Ectodermal cell (in vitro differentiated cells): Measurements from ENCODE around the gene SUSD2.
"Not testable (repeated sequence)": the region's sequence is repeated elsewhere in the genome, so short reads cannot be mapped to it uniquely, and the experiment has no call there.

Experiments used
- H3K27ac ChIP-seq: 2 replicates; pipeline ENCODE4 v1.7.0; 2013; ENCODE audit warnings: mild to moderate bottlenecking, low read depth, low read length; ENCODE audit not compliant: insufficient read depth, poor library complexity, severe bottlenecking
- H3K27me3 ChIP-seq: 2 replicates; pipeline ENCODE4 v1.7.0; 2013; ENCODE audit warnings: mild to moderate bottlenecking, low read length; ENCODE audit not compliant: insufficient read depth, control insufficient read depth, poor library complexity, severe bottlenecking
- H3K36me3 ChIP-seq: one replicate; pipeline ENCODE4 v1.7.0; 2013; ENCODE audit warnings: low read length; ENCODE audit not compliant: control insufficient read depth, insufficient read depth
- H3K4me1 ChIP-seq: one replicate; pipeline ENCODE4 v1.7.0; 2013; ENCODE audit warnings: low read length; ENCODE audit not compliant: control insufficient read depth, insufficient read depth
- H3K4me3 ChIP-seq: 2 replicates; pipeline ENCODE4 v1.7.0; 2013; ENCODE audit warnings: low read depth, low read length, control low read depth; ENCODE audit not compliant: insufficient read depth
- H3K9me3 ChIP-seq: 2 replicates; pipeline ENCODE4 v1.7.0; 2013; ENCODE audit warnings: mild to moderate bottlenecking, low read length, moderate library complexity; ENCODE audit not compliant: control insufficient read depth
- WGBS, 2 experiments: methylation state at CpG; one replicate each; pipeline ENCODE4 v1.1.7; 2013; ENCODE audit warnings: missing lambda C conversion rate in 2 of 2; 5-methylcytosine and 5-hydroxymethylcytosine counted together

The SUSD2 gene

DNA sequence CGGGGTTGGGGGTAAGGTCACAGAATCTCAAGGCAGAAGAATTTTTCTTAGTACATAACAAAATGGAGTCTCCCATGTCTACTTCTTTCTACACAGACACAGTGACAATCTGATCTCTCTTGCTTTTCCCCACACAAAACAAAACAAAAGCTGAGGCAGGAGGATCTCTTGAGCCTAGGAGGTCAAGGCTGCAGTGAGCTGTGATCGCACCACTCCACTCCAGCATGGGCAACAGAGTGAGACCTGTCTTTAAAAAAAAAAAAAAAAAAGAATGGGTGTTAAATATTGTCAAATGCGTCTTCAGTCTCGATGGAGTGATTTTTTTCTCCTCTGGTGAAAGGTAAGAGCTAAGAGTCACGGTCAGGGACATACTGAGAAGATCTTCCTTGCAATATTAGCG lies 30.4 kb downstream of the SUSD2 start:
- H3K27ac ChIP-seq, H3K36me3 ChIP-seq, H3K4me1 ChIP-seq, H3K27me3 ChIP-seq, H3K9me3 ChIP-seq, H3K4me3 ChIP-seq: not testable (repeated sequence)
- WGBS, 2 experiments: 95% methylated on average over 5 of the region's 6 CpGs

DNA sequence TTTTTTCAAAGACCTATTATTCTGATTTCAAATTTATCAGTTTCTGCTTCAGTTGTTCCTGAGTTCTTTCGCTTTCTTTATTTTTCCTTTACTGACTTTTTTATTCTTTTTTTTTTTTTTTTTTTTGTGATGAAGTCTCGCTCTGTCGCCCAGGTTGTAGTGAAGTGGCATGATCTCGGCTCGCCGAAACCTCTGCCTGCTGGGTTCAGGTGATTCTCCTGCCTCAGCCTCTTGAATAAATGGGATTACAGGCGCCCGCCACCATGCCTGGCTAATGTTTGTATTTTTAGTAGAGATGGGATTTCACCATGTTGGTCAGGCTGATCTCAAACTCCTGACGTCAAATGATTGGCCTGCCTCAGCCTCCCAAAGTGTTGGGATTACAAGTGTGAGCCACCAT lies 31.8 kb downstream of the SUSD2 start:
- not testable (repeated sequence) for H3K36me3 ChIP-seq, H3K9me3 ChIP-seq, H3K27ac ChIP-seq, H3K4me3 ChIP-seq, H3K4me1 ChIP-seq, H3K27me3 ChIP-seq
- WGBS, 2 experiments: 95 to 96% methylated on average over 8 of the region's 9 CpGs

DNA sequence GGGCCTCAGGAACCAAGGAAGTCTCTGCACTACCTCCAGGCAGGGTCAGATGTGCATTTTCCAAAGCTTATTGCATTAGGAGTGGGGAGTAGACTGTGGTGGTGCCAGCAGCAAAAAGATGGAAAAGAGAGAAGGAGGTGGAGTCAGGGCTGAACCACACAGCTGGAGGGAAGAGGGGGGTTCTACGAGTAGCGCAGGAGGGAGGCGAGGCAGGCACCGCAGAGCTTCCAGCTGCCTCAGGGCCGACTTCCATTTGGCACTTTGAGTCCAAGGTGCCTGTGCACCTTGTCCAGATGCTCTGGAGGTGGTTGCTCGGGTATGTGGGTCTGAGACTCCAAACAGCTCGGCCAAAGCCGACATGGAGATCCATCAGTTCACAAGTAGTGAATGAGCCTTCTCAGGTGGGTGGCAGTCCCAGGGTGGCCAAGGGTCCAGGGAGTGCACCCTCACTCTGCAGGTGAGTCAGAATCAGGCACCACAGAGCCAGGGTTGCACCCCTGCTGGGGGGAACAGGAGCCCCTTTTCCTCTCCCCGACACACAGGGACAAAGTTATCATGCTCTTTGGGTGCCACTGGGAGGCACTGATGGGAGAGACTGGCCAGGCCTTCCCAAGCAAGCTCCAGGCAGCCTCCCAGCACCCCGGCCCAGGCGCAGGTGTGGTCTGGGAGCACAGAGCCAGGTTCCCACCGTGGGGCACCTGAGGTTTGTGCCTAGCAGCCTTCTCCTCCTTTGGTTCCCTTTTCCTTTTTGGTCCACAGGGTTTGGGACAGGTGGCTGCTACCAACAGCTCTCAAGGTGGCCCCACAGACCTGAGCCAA lies 33.4 kb downstream of the SUSD2 start:
- Histone ChIP-seq H3K4me3 (no peak overlapping the region), H3K9me3 (no peaks in the 10 kb centered on the region), H3K27me3 (no peaks in the 10 kb centered on the region), H3K27ac (no peak overlapping the region), H3K36me3 (no peaks in the 10 kb centered on the region), H3K4me1 (no peaks in the 10 kb centered on the region)
- WGBS, 2 experiments: 90 to 91% methylated on average over 12 of the region's 12 CpGs

DNA sequence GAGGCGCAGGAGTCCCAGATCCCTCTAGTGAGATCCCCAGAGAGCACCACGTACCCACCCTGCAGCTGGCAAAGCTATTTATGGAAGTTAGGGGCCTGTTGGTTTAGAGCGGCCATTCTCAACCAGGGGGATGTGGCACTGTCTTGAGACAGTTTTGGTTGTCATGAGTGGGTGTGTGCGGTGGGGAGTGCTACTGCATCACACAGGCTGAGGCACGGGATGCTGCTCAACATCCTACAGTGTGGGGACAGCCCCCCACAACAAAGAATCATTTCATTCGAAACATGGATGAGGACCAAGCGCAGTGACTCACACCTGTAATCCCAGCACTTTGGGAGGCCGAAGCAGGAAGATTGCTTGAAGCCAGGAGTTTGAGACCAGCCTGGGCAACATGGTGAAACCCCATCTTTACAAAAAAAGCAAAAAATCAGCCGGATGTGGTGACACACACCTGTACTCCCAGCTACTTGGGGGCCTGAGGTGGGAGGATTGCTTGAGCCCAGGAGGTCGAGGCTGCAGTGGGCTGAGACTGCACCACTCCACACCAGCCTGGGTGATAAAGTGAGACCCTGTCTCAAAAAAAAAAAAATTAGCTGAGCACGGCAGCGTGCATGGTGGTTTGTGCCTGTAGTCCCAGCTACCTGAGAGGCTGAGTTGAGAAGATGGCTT lies 35.4 kb downstream of the SUSD2 start:
- Histone ChIP-seq H3K27me3 (no peaks in the 10 kb centered on the region), H3K36me3 (no peaks in the 10 kb centered on the region), H3K4me3 (no peak overlapping the region), H3K9me3 (no peaks in the 10 kb centered on the region), H3K4me1 (no peaks in the 10 kb centered on the region), H3K27ac (no peak overlapping the region)
- WGBS, 2 experiments: 95 to 96% methylated on average over 12 of the region's 12 CpGs

DNA sequence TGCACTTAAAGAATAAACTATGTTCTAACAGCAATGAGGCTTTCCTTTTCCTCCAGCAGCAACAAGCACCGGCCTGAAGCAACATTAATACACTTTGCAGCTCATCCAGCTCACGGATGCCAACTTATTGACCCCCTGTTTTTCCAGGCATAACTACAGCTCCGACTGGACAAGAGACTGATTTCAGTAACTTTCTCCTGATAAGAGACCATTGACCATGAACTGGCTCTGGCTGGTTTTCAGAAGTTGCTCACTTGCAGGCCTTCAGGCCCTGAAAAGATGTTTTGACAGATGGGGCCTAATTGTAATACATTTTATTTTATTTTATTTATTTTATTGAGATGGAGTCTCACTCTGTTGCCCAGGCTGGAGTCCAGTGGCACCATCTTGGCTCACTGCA lies 36.1 kb downstream of the SUSD2 start:
- Histone ChIP-seq H3K27ac (no peak overlapping the region), H3K4me3 (no peak overlapping the region), H3K4me1 (no peaks in the 10 kb centered on the region), H3K27me3 (no peaks in the 10 kb centered on the region), H3K9me3 (no peaks in the 10 kb centered on the region), H3K36me3 (no peaks in the 10 kb centered on the region)
- WGBS, 2 experiments: 95% methylated on average over 3 of the region's 3 CpGs

DNA sequence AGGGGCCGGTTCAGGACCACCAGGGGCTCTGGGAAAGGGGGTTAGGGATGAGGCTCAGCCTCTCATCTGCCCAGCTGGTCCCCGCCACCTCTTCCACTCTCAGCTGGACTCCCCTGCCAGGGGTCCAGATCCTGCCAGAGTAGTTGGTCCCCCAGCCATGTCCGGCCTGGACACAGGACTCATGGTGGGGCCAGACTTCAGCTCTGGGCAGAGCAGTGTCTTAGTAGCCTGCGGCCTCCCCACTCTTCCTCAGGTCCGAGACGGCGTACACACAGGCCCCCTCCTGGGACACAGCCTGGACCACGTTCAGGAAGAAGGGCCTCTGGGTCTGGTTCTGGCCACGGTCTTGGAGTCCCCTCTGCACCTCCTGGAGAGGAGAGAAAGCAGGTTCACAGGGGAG lies 38.5 kb downstream of the SUSD2 start:
- no peaks in the 10 kb centered on the region for H3K27me3 ChIP-seq
- H3K4me1 ChIP-seq: no peaks in the 10 kb centered on the region
- WGBS, 2 experiments: 90 to 93% methylated on average over 9 of the region's 9 CpGs
- no peak overlapping the region for H3K4me3 ChIP-seq
- H3K9me3 ChIP-seq: no peaks in the 10 kb centered on the region
- H3K27ac ChIP-seq: no peak overlapping the region
- no peaks in the 10 kb centered on the region for H3K36me3 ChIP-seq

DNA sequence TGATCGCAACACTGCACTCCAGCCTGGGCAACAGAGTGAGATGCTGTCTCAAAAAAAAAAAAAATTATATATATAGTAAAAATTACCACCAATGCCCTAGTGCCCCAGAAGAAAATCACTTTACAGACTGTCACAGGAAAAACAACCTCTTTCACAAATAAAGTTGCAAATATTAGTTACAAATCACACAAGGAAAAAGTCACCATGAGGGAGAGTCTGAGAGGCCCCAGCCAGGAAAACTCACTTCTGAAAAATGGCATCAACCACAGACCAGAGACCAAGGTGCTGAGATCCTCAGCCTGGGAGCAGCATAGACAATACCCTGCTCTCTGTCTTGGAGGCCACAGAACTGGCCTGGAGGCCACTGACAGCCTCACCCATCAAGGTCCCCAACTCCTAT lies 43.2 kb downstream of the SUSD2 start:
- Histone ChIP-seq H3K27ac (no peak overlapping the region), H3K4me3 (no peak overlapping the region), H3K27me3 (no peaks in the 10 kb centered on the region), H3K36me3 (no peaks in the 10 kb centered on the region), H3K9me3 (no peaks in the 10 kb centered on the region), H3K4me1 (no peaks in the 10 kb centered on the region)
- WGBS, 2 experiments: 100% methylated on average over 1 of the region's 1 CpG

DNA sequence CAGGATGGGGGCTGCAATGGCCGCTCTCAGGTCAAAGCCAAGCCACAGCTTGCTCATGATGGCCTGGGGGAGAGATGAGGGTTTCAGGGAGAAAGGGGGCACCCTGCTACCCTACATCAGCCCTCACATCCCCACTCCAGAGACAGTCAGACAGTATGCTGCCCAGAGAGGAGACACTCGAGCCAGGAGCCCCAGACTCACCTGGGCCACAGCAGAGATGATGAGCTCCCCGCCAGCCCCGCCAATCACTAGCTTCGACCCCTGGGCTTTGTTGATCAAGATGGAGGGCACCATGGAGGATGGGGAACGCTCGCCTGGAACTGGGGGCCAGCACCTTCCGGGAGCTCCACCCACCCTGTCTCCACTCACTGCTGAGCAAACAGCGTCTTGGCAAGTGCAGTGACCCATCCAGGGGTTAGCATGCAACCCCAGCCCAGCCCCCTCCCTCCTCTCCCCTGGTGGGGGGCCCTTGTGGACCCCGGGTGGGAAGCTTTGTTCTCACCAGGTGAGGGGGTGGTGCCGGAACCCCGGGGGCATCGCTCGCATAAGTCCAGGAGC lies 43.8 kb downstream of the SUSD2 start:
- no peak overlapping the region for H3K4me3 ChIP-seq
- no peaks in the 10 kb centered on the region for H3K9me3 ChIP-seq
- WGBS, 2 experiments: 88% methylated on average over 14 of the region's 14 CpGs
- no peaks in the 10 kb centered on the region for H3K36me3 ChIP-seq
- no peaks in the 10 kb centered on the region for H3K27me3 ChIP-seq
- no peaks in the 10 kb centered on the region for H3K4me1 ChIP-seq
- H3K27ac ChIP-seq: no peak overlapping the region

DNA sequence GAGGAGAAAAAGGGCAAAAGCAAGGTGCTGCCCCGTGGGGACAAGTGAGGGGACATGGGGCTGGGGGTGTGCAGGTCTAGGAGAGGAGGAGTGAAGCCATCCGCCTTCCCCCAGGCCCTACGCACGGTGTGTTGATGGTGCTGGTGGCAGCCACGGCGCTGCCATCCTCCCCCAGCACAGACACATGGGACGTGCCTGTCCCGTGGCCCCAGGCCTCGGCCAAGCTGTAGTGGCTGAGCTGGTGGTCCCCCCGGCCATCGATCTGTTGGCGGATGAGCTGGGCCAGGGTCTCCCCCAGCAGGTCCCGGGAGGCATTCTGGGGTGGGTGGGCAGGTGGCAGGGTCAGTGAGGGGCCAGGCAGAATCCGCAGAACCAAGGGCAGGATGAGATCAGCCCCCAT lies 44.7 kb downstream of the SUSD2 start:
- H3K27ac ChIP-seq: no peak overlapping the region
- peaks cover 4% of the 10 kb centered on the region for H3K4me1 ChIP-seq
- H3K4me3 ChIP-seq: no peak overlapping the region
- H3K36me3 ChIP-seq: no peaks in the 10 kb centered on the region
- WGBS, 2 experiments: 92 to 94% methylated on average over 14 of the region's 14 CpGs
- H3K9me3 ChIP-seq: no peaks in the 10 kb centered on the region
- H3K27me3 ChIP-seq: no peaks in the 10 kb centered on the region

DNA sequence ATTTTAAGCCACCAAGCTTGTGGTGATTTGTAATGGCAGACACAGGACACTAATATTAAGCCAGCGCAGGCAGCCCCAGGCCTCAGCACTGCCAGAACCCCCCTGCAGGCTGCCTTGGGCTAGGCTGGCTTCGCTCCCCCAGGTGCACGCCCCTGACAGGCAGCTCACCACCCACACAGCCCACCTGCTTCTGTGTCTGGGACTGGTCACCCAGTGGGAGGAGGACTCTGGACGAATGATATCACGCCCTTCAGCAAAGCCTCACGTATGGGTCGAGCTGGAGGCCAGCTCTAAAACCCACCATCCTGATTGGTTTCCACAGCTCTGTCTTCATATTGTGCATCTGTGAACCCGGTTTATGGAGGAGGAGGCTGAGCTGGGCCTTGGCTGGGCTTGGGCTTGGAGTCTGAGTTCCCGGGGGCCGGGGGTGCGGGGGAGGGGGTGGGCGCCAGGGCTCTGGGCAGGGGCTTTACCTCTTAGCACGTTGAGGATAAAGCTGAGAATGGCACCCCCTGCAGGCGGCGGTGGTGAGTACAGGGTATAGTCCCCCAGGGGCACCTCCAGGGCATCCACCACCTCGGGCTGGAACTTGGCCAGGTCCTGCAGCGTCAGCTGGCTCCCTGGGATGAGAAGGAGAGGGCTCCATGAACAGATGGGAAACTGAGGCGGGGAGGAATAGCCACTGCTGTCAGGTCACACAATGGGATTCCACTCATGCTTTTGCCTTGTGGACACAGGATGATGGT lies 49.8 kb downstream of the SUSD2 start:
- no peaks in the 10 kb centered on the region for H3K36me3 ChIP-seq
- 52 to 60% methylated on average over 16 to 18 of the region's 18 CpGs for WGBS, 2 experiments

More for the DNA sequence above, 49.8 kb downstream of the SUSD2 start:
- H3K27ac ChIP-seq: no peak overlapping the region
- H3K27me3 ChIP-seq: no peaks in the 10 kb centered on the region
- no peaks in the 10 kb centered on the region for H3K9me3 ChIP-seq
- no peak overlapping the region for H3K4me3 ChIP-seq
- H3K4me1 ChIP-seq: peaks cover 5% of the 10 kb centered on the region
